Caki2 (cell line): Measurements from ENCODE around the gene ZNF891. TPM values are rescaled to one million over a fixed set of nuclear protein-coding genes. Genes with fewer than 3 reads are reported as not detected.
A peak's percentile ranks its signal among the peaks of the same experiment; 100 is the strongest.

Source experiments
- DNase-seq: peaks from one replicate; pipeline ENCODE4 v3.0.0-alpha.2; 2015; ENCODE audit warnings: low read depth
- in situ Hi-C: cut with HindIII; loops from 2 replicates; pipeline ENCODE4 v1.10.0; 2016; ENCODE audit warnings: low sequenced_read_pairs, low pct_unique_long_range_greater_than_20kb, mixed read lengths
- total RNA-seq: library from RNA; depleted of rRNA; stranded (reverse); fragments of >200 nt; shearing (Covaris generic); gene quantifications from 2 replicates; pipeline ENCODE4 v1.2.3, GENCODE V29; 2014; ENCODE audit warnings: low replicate concordance; rRNA removed

The ZNF891 gene
- total RNA-seq, 1 experiment from 2014 or later: 0.98 TPM

DNA sequence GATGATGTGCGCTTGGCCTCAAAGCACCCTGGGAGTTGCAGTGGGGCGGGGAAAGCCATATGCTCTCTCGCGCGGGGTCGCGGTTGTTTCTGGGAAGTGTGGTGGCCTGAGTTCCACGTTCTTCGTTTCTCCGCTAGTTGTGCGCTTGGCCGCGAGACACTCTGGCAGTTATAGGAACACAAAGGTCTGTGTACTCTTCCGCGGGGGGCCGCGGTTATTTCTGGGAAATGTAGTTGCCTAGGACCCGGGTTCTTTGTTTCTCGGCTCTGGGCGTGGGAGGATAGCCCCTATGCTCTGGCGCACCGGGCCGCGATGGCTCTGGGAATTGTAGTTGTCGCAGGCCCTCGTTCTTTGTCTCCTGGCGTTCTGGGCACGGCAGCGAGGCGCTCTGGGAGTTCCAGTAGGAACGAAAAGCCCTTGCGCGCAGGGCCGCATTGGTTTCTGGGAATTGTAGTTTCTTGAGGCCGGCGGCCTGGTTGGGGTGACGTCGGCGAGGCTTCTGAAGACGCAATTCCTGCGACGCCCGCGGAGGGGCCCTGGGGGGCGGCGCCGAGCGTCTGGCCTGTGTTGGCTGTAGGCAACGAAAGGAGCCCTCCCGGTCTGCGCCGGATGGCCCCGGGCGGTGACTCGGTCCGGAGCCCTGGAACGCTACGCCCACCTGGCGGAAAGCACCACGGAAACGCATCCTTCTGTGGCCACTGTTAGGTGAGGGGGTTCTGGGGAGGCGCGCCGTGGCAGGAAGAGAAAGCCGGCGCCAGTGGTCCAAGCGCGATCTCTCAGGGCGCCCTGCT is 49.5 kb downstream of the ZNF891 start, which contains the start of gene ZNF140:
Gene ZNF140 (plus strand): TSS at position 556 of the 791 bp plus-strand sequence. CDS start 398 bp downstream, outside the sequence.
- in situ Hi-C loops: no loop called here
- DNase-seq: peak; percentile 96

DNA sequence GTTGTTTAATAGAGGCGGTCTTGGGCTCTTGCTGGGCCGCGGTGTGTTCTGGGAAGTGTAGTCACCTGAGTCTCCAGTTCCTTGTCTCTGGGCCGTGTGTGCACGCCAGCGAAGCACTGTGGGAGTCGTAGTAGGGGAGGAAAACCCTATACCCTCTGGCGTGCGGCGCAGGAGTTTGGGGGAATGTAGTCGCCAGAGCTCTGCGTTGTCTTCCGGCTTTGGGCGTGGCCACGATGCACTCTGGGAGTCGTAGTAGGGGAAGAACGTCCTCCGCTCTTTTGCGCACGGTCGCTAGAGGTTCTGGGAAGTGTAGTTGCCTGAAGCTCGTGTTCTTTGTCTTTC is 50.1 kb downstream of the ZNF891 start:
- in situ Hi-C loops: no loop called here
- DNase-seq: peak; percentile 99

DNA sequence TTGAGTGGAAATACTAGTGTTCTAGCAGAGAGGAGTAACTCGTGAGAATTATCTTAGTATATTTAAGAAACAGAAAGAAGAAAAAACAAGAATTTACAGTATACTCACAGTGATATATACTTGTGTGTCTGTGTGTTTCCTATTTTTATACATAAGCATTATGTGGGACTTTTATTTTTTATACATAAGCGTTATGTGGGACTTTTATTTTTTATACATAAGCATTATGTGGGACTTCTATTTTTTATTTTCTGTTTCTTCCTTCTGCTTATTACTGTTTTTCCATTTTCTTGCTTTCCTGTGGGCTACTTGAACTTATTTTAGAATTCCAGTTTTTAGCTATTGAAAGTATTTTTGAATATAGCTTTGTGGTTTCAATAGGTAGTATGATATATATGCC is 56.2 kb downstream of the ZNF891 start:
- in situ Hi-C loops: no loop called here
- no peak for DNase-seq

DNA sequence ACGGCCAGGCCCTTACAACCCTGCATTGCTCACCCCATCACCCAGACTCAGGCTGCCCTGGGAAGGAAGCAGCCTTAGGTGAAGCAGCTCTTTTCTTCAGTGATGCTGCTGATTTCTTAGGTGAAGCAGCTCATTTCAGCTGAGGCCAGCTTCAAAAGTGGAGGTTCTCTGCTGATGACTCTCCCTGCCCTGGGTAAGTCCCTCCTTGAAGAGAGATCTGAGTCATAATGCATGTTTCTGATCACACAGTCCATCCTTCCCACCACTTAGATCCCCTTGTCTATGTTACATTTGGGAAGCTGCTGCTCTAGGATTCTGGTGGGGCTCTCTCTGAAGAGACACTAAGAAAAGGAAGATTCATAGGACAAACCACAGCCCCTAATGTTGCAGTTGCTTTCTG is 66.5 kb downstream of the ZNF891 start:
- in situ Hi-C loops: no loop called here
- DNase-seq: no peak

- in situ Hi-C loops: no loop called here
- no peak for DNase-seq
Measured at GRCh38 chr12:133061954-133062353, 68.1 kb downstream of the ZNF891 start.

GRCh38 chr12:133058203-133059113 is 71.6 kb downstream of the ZNF891 start:
- peak; percentile 47 for DNase-seq
- in situ Hi-C loops: no loop called here

DNA sequence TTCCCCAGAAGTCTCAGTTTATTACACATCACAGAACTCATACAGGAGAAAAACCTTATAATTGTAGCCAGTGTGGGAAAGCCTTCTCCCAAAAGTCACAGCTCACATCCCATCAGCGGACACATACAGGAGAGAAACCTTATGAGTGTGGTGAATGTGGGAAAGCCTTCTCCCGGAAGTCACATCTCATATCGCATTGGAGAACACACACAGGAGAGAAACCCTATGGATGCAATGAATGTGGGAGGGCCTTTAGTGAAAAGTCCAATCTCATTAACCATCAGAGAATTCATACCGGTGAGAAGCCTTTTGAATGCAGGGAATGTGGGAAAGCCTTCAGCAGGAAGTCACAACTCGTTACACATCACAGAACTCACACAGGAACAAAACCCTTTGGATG is 72.6 kb downstream of the ZNF891 start:
- DNase-seq: peak; percentile 31
- in situ Hi-C loops: no loop called here

Other genes with a start within 250 kb of the ZNF891 start
- 7.1 and 17.5 TPM in 2 replicates for gene CHFR, start 242.7 kb downstream of the ZNF891 start, total RNA-seq
- gene ZNF605, start 174.0 kb downstream of the ZNF891 start, total RNA-seq: 1.3 and 2.6 TPM in 2 replicates
- gene ZNF26, start 143.9 kb downstream of the ZNF891 start, total RNA-seq: 8.0 and 23.2 TPM in 2 replicates
- 7.1 and 9.0 TPM in 2 replicates for gene ZNF84, start 92.8 kb downstream of the ZNF891 start, total RNA-seq
- gene ZNF140, start 49.4 kb downstream of the ZNF891 start, total RNA-seq: 8.6 and 14.1 TPM in 2 replicates
- gene ZNF10, start 353 bp upstream of the ZNF891 start, total RNA-seq: 0.54 and 3.1 TPM in 2 replicates
- gene ZNF268, start 51.2 kb upstream of the ZNF891 start, total RNA-seq: 17.1 and 36.8 TPM in 2 replicates
- not detected in 2 replicates for gene ANHX, start 105.6 kb upstream of the ZNF891 start, total RNA-seq